K562 (cell line): Measurements from ENCODE around the gene SLC22A12. TPM values are rescaled to one million over a fixed set of nuclear protein-coding genes. Genes with fewer than 3 reads are reported as not detected.

Experiments
- ATAC-seq: fragments of 200-7000 bp; cut with Tn5 transposase; 3 replicates; pipeline ENCODE4 v1.9.1; 2020; ENCODE audit warnings: moderate library complexity
- BruUV-seq: library from RNA; stranded (reverse); fragments of 400-500 nt; replicated peaks from 2 replicates; lab custom pipeline; 2021; lab: Mats Ljungman, UMichigan
- CTCF ChIA-PET: fragments of 300-600 bp; formaldehyde crosslinking; extraction: SDS; loops from one replicate; lab custom pipeline; 2021; ENCODE audit warnings: low intra/inter-chr PET ratio; lab: Yijun Ruan, JAX
- POLR2A ChIA-PET: fragments of 300-600, 350-650 bp; sonication (Branson Sonifier 250); formaldehyde crosslinking; extraction: SDS; loops from one replicate; lab custom pipeline; 2021; ENCODE audit warnings: antibody characterized with exemption, inconsistent platforms; lab: Yijun Ruan, JAX
- DNase-seq, 4 experiments: peaks; one replicate each; pipeline versions ENCODE4 v3.0.0 to v3.0.0-alpha.2; 2011 to 2018; ENCODE audit warnings: low spot score in 3 of 4, mixed read lengths in 3 of 4; ENCODE audit errors: extremely low read depth in 1 of 4
- FAIRE-seq: peaks from 2 replicates; lab custom pipeline; 2011; peaks lifted over from hg19 to GRCh38; lab: Jason Lieb, UNC
- H2AFZ ChIP-seq: 2 replicates; pipeline ENCODE4 v1.6.0; 2011; ENCODE audit warnings: low read depth, low read length, control low read depth, inconsistent platforms
- H3K27ac ChIP-seq: fragments of 200-600 bp; 3 replicates; pipeline ENCODE4 v1.8.0; 2011; ENCODE audit warnings: low read depth, mild to moderate bottlenecking, control low read depth, inconsistent platforms, low read length, moderate library complexity, mixed read lengths; ENCODE audit errors: extremely low read depth
- H3K27me3 ChIP-seq, 2 experiments: fragments of 300-600 bp in 1 of 2; 2 replicates in 1 of 2; 3 replicates in 1 of 2; pipeline versions ENCODE4 v1.6.0 to v1.8.0; 2011; ENCODE audit warnings: inconsistent platforms in 2 of 2, low read length in 2 of 2, mild to moderate bottlenecking in 1 of 2, mixed read lengths in 1 of 2, moderate library complexity in 1 of 2; ENCODE audit not compliant: control insufficient read depth in 2 of 2, insufficient read depth in 2 of 2
- H3K36me3 ChIP-seq: fragments of 300-600 bp; 3 replicates; pipeline ENCODE4 v1.8.0; 2011; ENCODE audit warnings: mild to moderate bottlenecking, low read length, inconsistent platforms; ENCODE audit not compliant: control insufficient read depth, insufficient read depth
- H3K4me1 ChIP-seq, 2 experiments: fragments of 200-600 bp in 1 of 2; replicated peaks in 1 of 2; 2 replicates in 1 of 2; 3 replicates in 1 of 2; pipeline versions ENCODE4 v1.5.1 to v1.8.0; 2011; ENCODE audit warnings: inconsistent platforms in 2 of 2, low read length in 2 of 2, mild to moderate bottlenecking in 1 of 2, mixed read lengths in 1 of 2, moderate library complexity in 1 of 2; ENCODE audit not compliant: control insufficient read depth in 2 of 2, insufficient read depth in 2 of 2
- H3K4me2 ChIP-seq: 2 replicates; pipeline ENCODE4 v1.6.1; 2011; ENCODE audit warnings: low read length, control low read depth, inconsistent platforms, mixed read lengths; ENCODE audit not compliant: insufficient read depth
- H3K4me3 ChIP-seq: fragments of 200-600 bp; sonication (generic), shearing (Covaris generic); 2 replicates; pipeline ENCODE4 v1.5.1; 2016; ENCODE audit warnings: control low read depth, inconsistent platforms
- H3K79me2 ChIP-seq: fragments of 200-600 bp; 3 replicates; pipeline ENCODE4 v1.8.0; 2011; ENCODE audit warnings: low read length, inconsistent platforms; ENCODE audit not compliant: control insufficient read depth, insufficient read depth
- H3K9ac ChIP-seq, 2 experiments: 2 replicates each; pipeline versions ENCODE4 v1.6.0 to v1.6.1; 2011; ENCODE audit warnings: low read depth in 2 of 2, low read length in 2 of 2, control low read depth in 1 of 2, inconsistent platforms in 1 of 2, mild to moderate bottlenecking in 1 of 2, mixed read lengths in 1 of 2; ENCODE audit not compliant: insufficient read depth in 1 of 2
- H3K9me1 ChIP-seq: one replicate; pipeline ENCODE4 v1.6.0; 2011; ENCODE audit warnings: inconsistent platforms, mild to moderate bottlenecking, low read length, moderate library complexity; ENCODE audit not compliant: control insufficient read depth, insufficient read depth
- H3K9me3 ChIP-seq: replicated peaks from 2 replicates; pipeline ENCODE4 v1.5.1; 2011; ENCODE audit warnings: low read depth, low read length, inconsistent platforms; ENCODE audit not compliant: control insufficient read depth, insufficient read depth
- H4K20me1 ChIP-seq: replicated peaks from 2 replicates; pipeline ENCODE4 v1.6.1; 2011; ENCODE audit warnings: low read length, inconsistent platforms, mixed read lengths; ENCODE audit not compliant: control insufficient read depth, insufficient read depth
- C11orf30 ChIP-seq: fragments of 450-650 bp; IDR thresholded peaks from 2 replicates; pipeline ENCODE4 v1.6.1; 2016; ENCODE audit warnings: low read depth, mild to moderate bottlenecking
- CTBP1 ChIP-seq: fragments of 450-650 bp; IDR thresholded peaks from 2 replicates; pipeline ENCODE4 v1.6.1; 2016; ENCODE audit warnings: borderline replicate concordance
- FOSL1 ChIP-seq: fragments of 200-800 bp; sonication (Bioruptor generic); conservative IDR thresholded peaks from 2 replicates; pipeline ENCODE4 v1.6.1; 2016; ENCODE audit warnings: missing genetic modification characterization, missing compliant biosample characterization
- L3MBTL2 ChIP-seq: fragments of 450-650 bp; IDR thresholded peaks from 2 replicates; pipeline ENCODE4 v1.6.1; 2016; ENCODE audit warnings: mild to moderate bottlenecking, moderate library complexity
- NFE2 ChIP-seq: IDR thresholded peaks from 2 replicates; pipeline ENCODE4 v1.6.1; 2014; ENCODE audit warnings: antibody characterized with exemption, low read depth
- POLR3G ChIP-seq: IDR thresholded peaks from 2 replicates; pipeline ENCODE4 v1.6.1; 2011; ENCODE audit not compliant: insufficient read length, insufficient replicate concordance; ENCODE audit errors: extremely low read depth
- TAF15 ChIP-seq: fragments of 200-400 bp; formaldehyde crosslinking; IDR thresholded peaks from 2 replicates; pipeline ENCODE4 v1.6.1; 2017; ENCODE audit warnings: mild to moderate bottlenecking, low read depth, low read length, moderate library complexity
- ZNF146 ChIP-seq: IDR thresholded peaks from one replicate; pipeline ENCODE4 v1.6.1; 2018; ENCODE audit warnings: missing compliant biosample characterization; ENCODE audit not compliant: unreplicated experiment
- WGBS: fragments of 100-300 bp; shearing (Covaris generic); methylation state at CpG from one replicate; pipeline ENCODE4 v1.1.6; 2016; ENCODE audit warnings: low coverage, mixed read lengths; ENCODE audit not compliant: insufficient coverage; ENCODE audit errors: missing lambda C conversion rate; 5-methylcytosine and 5-hydroxymethylcytosine counted together
- in situ Hi-C: fragments of 300-500 bp; cut with MboI; formaldehyde crosslinking; loops from 4 replicates; pipeline ENCODE4 v1.15.0; 2018; ENCODE audit warnings: inconsistent platforms, mixed read lengths
- intact Hi-C: fragments of 100-400 bp; cut with micrococcal nuclease; formaldehyde crosslinking; loops from 2 replicates; pipeline ENCODE4 v1.14.2; 2022
- polyA plus RNA-seq, 8 experiments: library from polyadenylated mRNA; depleted of rRNA in 4 of 8; stranded (reverse) in 5 of 8; unstranded in 3 of 8; fragments of >200 nt; fragmentation: Nextera tagmentation in 2 of 8; fragmentation: Illumina TruSeq in 1 of 8; extraction: Ambion mirVana in 2 of 8; extraction: Trizol in 1 of 8; gene quantifications; 2 replicates each; pipeline versions ENCODE4 v1.2.1 to v1.2.3, GENCODE V29; 2011 to 2014; ENCODE audit warnings: inconsistent platforms in 1 of 8, missing spikeins in 1 of 8
- total RNA-seq, 7 experiments: library from RNA; depleted of rRNA in 6 of 7; stranded (reverse); fragments of >200 nt in 6 of 7; fragmentation: Illumina TruSeq in 2 of 7; extraction: Trizol in 2 of 7; gene quantifications; 2 replicates each; pipeline versions ENCODE4 v1.2.1 to v1.2.3, GENCODE V29; 2011 to 2021; ENCODE audit warnings: low replicate concordance in 1 of 7
- TF ChIP-seq, protein P1 (sequence below), 2 experiments: fragments of 450-650 bp in 1 of 2; IDR thresholded peaks; 2 replicates each; pipeline ENCODE4 v1.6.1; 2011 to 2017; ENCODE audit warnings: low read depth in 2 of 2, antibody characterized with exemption in 1 of 2, borderline replicate concordance in 1 of 2, low read length in 1 of 2, mild to moderate bottlenecking in 1 of 2, mixed read lengths in 1 of 2; ENCODE audit not compliant: control insufficient read depth in 1 of 2
- TF ChIP-seq, protein P2 (sequence below): sonication (generic); formaldehyde crosslinking; IDR thresholded peaks from 2 replicates; pipeline ENCODE4 v1.9.0; 2022; ENCODE audit warnings: mild to moderate bottlenecking, missing genetic modification reagents

The SLC22A12 gene
- total and polyA plus RNA-seq, 9 of the 15 experiments (the other 6 are each of a cell fraction or from before 2014, with no cell fraction given) = not detected

GRCh38 chr11:64604458-64605243 is 13.6 kb downstream of the SLC22A12 start:
- 4% methylated on average over 7 of the region's 7 CpGs for WGBS
- ChIA-PET POLR2A (interaction anchor here (0.6 to 1.2 kb wide), 5 partner anchors 20 to 121 kb away, joined by 3 to 6 read pairs (median 4); no protein-coding TSS in a partner anchor), CTCF (interaction anchor here (0.6 kb wide), 1 partner anchor 52 kb away, joined by 3 read pairs; no protein-coding TSS in a partner anchor)
- peak; percentile 48; the same call in 2 of the 3 replicates for ATAC-seq
- no TSS peak for BruUV-seq
- in situ Hi-C loops (no loop called here), intact Hi-C loops (no loop called here)
- TF ChIP-seq TAF15 (no peak), CTBP1 (peak; percentile 54; the same call in 1 of the 2 replicates)
- no peaks in the 10 kb centered on the region for H3K9me3 ChIP-seq
- no peak for FAIRE-seq
- H2AFZ ChIP-seq = no peak overlapping the region
- H3K36me3 ChIP-seq = no peaks in the 10 kb centered on the region
- peaks cover 10% of the 10 kb centered on the region for H4K20me1 ChIP-seq
- H3K79me2 ChIP-seq = no peaks in the 10 kb centered on the region
- H3K9me1 ChIP-seq = no peaks in the 10 kb centered on the region
- peak overlapping the region; percentile 30; the same call in 1 of the 2 replicates for H3K4me2 ChIP-seq
- peaks cover 0 to 20% of the 10 kb centered on the region in 2 experiments; a peak in 3 of 5 replicates for H3K4me1 ChIP-seq
- no peak overlapping the region for H3K27ac ChIP-seq
- peak in 3 of 4 experiments; percentile 11 to 51 (median 33) for DNase-seq
- no peak overlapping the region for H3K4me3 ChIP-seq
- H3K27me3 ChIP-seq = peaks cover 7 to 46% of the 10 kb centered on the region in 2 experiments; a peak in 4 of 5 replicates
- H3K9ac ChIP-seq = peak overlapping the region in 1 of 2 experiments; percentile 46; a peak in 1 of 4 replicates

GRCh38 chr11:64605244-64605560 is 14.2 kb downstream of the SLC22A12 start:
- ChIA-PET POLR2A (interaction anchor here (0.6 to 1.2 kb wide), 2 partner anchors 20 to 120 kb away, joined by 3 to 4 read pairs; no protein-coding TSS in a partner anchor), CTCF (interaction anchor here (0.6 kb wide), 1 partner anchor 52 kb away, joined by 3 read pairs; no protein-coding TSS in a partner anchor)
- H3K9me3 ChIP-seq = no peaks in the 10 kb centered on the region
- H4K20me1 ChIP-seq = peaks cover 10% of the 10 kb centered on the region
- ATAC-seq (no peak), FAIRE-seq (no peak), DNase-seq (peak in 3 of 4 experiments; percentile 30 to 55 (median 53))
- no TSS peak for BruUV-seq
- H3K9me1 ChIP-seq = no peaks in the 10 kb centered on the region
- peaks cover 0 to 23% of the 10 kb centered on the region in 2 experiments; a peak in 3 of 5 replicates for H3K4me1 ChIP-seq
- no peaks in the 10 kb centered on the region for H3K79me2 ChIP-seq
- H3K9ac ChIP-seq = peak overlapping the region in 1 of 2 experiments; percentile 46; a peak in 1 of 4 replicates
- WGBS = 9% methylated on average over 9 of the region's 10 CpGs
- H3K36me3 ChIP-seq = no peaks in the 10 kb centered on the region
- intact Hi-C loops (no loop called here), in situ Hi-C loops (no loop called here)
- H2AFZ ChIP-seq = no peak overlapping the region
- no peak overlapping the region for H3K27ac ChIP-seq
- H3K4me2 ChIP-seq = peak overlapping the region; percentile 30; the same call in 1 of the 2 replicates
- no peak overlapping the region for H3K4me3 ChIP-seq
- H3K27me3 ChIP-seq = peaks cover 7 to 43% of the 10 kb centered on the region in 2 experiments; a peak in 4 of 5 replicates
- TF ChIP-seq NFE2 = peak; percentile 21; the same call in 1 of the 2 replicates
- TF ChIP-seq POLR3G = no peak
- peak; percentile 56 for TF ChIP-seq FOSL1
- TF ChIP-seq, protein P1, sequence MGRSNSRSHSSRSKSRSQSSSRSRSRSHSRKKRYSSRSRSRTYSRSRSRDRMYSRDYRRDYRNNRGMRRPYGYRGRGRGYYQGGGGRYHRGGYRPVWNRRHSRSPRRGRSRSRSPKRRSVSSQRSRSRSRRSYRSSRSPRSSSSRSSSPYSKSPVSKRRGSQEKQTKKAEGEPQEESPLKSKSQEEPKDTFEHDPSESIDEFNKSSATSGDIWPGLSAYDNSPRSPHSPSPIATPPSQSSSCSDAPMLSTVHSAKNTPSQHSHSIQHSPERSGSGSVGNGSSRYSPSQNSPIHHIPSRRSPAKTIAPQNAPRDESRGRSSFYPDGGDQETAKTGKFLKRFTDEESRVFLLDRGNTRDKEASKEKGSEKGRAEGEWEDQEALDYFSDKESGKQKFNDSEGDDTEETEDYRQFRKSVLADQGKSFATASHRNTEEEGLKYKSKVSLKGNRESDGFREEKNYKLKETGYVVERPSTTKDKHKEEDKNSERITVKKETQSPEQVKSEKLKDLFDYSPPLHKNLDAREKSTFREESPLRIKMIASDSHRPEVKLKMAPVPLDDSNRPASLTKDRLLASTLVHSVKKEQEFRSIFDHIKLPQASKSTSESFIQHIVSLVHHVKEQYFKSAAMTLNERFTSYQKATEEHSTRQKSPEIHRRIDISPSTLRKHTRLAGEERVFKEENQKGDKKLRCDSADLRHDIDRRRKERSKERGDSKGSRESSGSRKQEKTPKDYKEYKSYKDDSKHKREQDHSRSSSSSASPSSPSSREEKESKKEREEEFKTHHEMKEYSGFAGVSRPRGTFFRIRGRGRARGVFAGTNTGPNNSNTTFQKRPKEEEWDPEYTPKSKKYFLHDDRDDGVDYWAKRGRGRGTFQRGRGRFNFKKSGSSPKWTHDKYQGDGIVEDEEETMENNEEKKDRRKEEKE (IDR thresholded peaks at IDR 0.05; ENCODE audit: borderline replicate concordance in 1 of 2, control insufficient read depth in 1 of 2, low read depth in 2 of 2, low read length in 1 of 2) = no peak
- TF ChIP-seq, protein P2, sequence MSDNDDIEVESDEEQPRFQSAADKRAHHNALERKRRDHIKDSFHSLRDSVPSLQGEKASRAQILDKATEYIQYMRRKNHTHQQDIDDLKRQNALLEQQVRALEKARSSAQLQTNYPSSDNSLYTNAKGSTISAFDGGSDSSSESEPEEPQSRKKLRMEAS (CRISPR knock-in tag) = peak; percentile 52; the same call in 1 of the 2 replicates
- TF ChIP-seq L3MBTL2 = 0 out of 2 replicates have a peak, but pooled peaks have one; percentile 12
- no peak for TF ChIP-seq ZNF146 (CRISPR knock-in tag)
- TF ChIP-seq C11orf30 = peak; percentile 36; the same call in 1 of the 2 replicates
